Stimulated activated naive CD4-positive, alpha-beta T cell treated with Interleukin-2 at 50 U/mL for 16 hours (primary cell): ENCODE measurements around the gene TPCN2.
A peak's percentile ranks its signal among the peaks of the same experiment; 100 is the strongest.

Source experiments
- DNase-seq: peaks from one replicate; lab custom pipeline; 2025; lab: John Stamatoyannopoulos, UW

TPCN2 gene

GRCh38 chr11:69095300-69095699 lies 46.6 kb downstream of the TPCN2 start:
- DNase-seq, result no peak

GRCh38 chr11:69096473-69096872 lies 47.7 kb downstream of the TPCN2 start:
- DNase-seq, result no peak

DNA sequence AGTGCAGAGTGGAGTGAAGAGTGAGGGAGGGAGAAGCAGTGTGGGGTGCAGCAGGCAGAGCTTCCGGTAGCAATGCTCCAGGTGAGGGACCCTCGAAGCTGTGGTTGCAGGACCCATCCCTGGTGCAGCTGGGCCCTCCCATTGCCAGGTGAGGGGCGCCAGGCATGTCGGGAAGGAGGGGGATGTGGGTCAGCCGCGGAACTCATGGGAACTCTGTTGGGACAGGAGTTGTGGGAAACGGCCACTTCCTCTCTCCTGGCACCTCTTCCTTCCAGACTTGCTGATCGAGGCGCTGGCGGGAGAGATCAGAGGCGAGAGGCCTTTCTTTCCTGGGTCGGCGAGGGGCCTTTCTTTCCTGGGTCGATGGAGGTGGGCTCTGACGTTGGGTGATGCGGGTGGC lies 48.5 kb downstream of the TPCN2 start:
- DNase-seq, result no peak

GRCh38 chr11:69099180-69099579 lies 50.4 kb downstream of the TPCN2 start:
- no peak for DNase-seq

GRCh38 chr11:69100454-69101114 lies 51.9 kb downstream of the TPCN2 start:
- no peak for DNase-seq

GRCh38 chr11:69101115-69101791 lies 52.5 kb downstream of the TPCN2 start:
- peak; percentile 60 for DNase-seq

- no peak for DNase-seq
Measured at GRCh38 chr11:69101792-69102695, 53.3 kb downstream of the TPCN2 start.

- no peak for DNase-seq
Measured at GRCh38 chr11:69102732-69103615, 54.2 kb downstream of the TPCN2 start.

DNA sequence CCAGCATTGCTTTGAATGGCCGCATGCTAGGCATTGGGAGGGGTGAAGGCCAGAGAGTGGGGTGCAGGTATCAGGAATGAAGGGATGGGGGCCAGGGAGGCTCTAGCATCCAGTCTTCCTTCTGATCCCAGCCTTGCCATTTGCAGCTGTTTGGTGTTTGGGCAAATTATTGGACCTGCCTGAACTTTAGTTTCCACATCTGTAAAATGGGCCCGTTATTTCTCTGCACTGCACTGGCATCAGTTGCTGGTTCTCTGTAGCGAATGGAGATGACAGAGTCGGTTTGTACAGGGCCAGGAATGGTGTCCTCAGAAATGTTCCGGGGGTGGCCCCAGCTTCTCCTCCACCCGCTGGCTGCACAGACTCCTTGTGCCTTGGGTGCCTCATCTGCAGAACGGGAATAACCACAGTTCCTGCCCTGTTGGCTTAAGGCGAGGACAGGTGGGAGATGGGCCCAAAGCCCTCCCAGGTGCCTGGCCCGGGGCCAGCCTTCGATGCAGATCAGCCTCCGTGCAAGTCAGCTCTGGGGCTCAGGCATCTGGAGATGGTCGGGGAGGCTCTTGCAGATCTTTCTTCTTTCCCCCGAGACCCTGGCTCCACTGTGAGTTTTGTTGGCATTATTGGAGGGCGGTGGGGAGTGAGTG lies 55.6 kb downstream of the TPCN2 start:
- no peak for DNase-seq

GRCh38 chr11:69104856-69105395 lies 56.2 kb downstream of the TPCN2 start:
- DNase-seq, result no peak

DNA sequence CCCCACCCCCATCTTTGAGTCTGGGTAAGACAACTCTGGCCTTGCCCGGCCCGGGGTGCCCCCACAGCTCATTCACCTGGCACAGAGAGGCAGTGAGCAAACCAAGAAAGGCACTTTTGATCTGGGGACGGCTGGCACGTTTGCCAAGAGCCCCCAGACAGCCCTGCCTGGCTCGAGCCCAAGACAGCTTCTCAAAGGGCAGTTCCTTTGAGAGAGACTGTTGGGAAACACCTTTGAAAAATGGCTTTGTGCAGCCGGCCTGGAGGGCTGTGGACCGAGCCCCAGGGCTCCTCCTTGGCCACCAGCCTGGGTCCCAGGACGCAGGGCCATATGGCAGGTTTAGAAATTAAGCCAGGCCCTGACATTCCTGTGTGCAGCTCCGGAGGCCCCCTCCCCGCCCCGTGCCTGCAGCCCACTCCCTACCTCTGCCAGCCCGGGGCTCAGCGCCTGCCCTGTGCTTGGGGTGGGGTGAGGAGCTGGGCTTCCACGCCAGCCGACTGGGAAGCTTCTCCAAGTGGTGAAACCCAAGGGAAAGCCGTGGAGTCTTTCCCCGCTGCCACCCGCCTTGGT lies 56.8 kb downstream of the TPCN2 start:
- no peak for DNase-seq

DNA sequence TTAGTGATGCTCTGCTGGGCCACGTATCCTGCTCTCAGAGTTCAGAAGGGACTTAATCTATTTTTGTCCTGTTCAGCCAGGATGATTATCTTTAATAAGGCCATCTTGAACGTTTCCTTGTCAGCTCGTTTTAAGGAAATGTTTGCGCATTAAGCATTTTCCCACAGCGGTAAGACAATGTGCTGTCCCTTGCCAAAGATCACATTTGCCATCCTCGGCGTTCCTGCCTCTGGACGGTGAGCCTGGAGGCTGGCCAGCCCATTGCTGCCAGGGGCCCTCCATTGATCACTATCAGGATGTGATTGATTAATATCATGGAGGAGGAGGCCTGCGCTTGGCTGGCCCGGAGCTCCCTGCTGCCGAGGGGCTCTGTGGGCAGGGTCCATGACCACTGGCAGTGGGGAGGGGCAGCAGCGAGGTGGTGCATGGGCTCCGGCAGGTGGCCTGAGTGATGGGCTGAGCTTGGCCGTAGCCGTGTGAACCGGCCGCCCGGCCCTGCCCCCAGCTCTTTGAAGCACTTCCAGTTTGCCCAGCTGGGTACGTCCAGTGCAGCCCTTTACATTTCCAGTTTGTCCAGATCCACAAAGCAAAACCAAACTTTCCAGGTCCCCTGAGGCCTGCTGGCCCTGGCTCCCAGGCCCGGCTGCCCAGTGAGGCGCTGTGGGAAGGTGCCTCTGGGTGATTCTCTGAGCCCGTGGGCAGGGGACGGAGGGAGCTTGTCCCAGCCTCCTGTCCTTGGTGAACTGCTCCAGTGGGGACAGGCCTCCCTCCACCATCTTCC lies 57.5 kb downstream of the TPCN2 start:
- no peak for DNase-seq

DNA sequence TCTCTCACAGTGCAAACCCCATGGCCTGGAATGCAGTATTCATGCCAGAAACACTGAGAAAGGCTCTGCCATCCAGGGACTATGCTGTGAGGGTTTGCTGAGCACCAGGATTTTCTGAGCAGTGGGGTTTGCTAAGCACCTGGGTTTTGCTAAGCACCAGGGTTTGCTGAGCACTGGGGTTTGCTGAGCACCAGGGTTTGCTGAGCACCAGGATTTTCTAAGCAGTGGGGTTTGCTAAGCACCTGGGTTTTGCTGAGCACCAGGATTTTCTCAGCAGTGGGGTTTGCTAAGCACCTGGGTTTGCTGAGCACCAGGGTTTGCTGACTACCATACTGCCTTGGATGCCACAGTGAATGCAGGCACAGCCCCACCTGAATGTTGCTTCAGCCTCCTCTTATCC lies 58.7 kb downstream of the TPCN2 start:
- no peak for DNase-seq

- DNase-seq, result no peak
Measured at GRCh38 chr11:69108030-69108429, 59.3 kb downstream of the TPCN2 start.

- DNase-seq, result no peak
Measured at GRCh38 chr11:69108559-69108958, 59.8 kb downstream of the TPCN2 start.

GRCh38 chr11:69109101-69109500 lies 60.4 kb downstream of the TPCN2 start:
- DNase-seq, result no peak

GRCh38 chr11:69110451-69110850 lies 61.7 kb downstream of the TPCN2 start:
- no peak for DNase-seq

DNA sequence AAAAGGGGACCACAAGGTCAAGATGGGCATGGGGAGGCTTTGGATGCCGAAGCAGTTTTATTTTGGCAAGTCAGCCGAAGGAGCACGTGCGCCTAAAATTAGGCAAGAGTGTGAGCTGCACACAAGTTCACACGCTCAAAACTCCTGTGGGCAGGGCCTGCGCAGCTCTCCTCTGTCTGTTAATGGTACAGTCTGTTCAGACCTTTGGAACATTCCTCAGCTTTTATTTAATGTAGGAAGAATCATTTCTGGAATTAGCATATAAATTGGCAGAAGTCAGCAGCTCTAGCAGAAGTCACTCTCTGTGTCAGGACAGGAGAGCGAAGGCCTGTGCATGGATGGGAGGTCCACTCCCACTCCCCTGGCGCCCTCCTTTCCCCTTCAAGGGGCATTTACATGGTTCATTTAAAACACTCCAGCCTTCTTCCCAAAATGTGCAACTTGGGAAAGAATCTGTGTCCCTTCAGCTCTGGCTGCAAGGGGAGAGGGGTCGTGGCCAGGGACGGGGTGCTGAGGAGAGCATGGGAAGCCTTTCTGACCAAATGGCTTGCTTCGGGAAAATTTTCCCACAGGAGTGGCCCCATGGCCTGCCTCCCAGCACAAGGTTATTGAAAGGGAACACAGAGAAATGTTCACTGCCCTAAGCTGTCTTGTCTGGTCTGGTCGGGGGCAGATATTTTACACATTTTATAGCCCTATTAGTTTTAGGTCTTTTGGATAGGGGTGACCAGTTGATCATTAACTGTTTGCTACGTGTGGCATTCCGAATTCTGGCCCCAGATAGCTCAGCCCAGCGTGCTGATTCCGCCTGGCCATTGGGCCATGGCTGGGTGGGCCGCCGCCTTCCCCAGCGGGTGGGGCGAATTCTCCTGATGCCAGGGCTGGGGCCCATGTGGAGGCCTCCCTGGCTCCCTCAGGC lies 63.2 kb downstream of the TPCN2 start:
- DNase-seq, result no peak

GRCh38 chr11:69113226-69113625 lies 64.5 kb downstream of the TPCN2 start:
- no peak for DNase-seq
